ENCODE results near the gene ACTBL2. TPM values are rescaled to one million over a fixed set of nuclear protein-coding genes. Genes with fewer than 3 reads are reported as not detected.
"Not testable (repeated sequence)": the region's sequence is repeated elsewhere in the genome, so short reads cannot be mapped to it uniquely, and the experiment has no call there.

The ACTBL2 gene
- total and polyA plus RNA-seq, 12 donors = not detected

- Histone ChIP-seq H3K36me3 (replicated peaks in 1 of 2) (no peaks in the 10 kb centered on the region), H3K27ac (no peak overlapping the region), H3K4me1 (replicated peaks in 1 of 2) (no peaks in the 10 kb centered on the region), H3K9me3 (replicated peaks in 1 of 3) (no peaks in the 10 kb centered on the region), H3K4me3 (no peak overlapping the region), H3K27me3 (no peaks in the 10 kb centered on the region)
- DNase-seq = no peak
- WGBS, 4 donors = 39 to 50% (median 47%) methylated on average over 3 of the region's 3 CpGs
- TF ChIP-seq CTCF (IDR thresholded peaks at IDR 0.05) (no peak), POLR2A (IDR thresholded peaks at IDR 0.05) (no peak)
- intact Hi-C loops (cut with DNase I) = no loop called here
Measured at GRCh38 chr5:57466544-57466943, 16.1 kb downstream of the ACTBL2 start.

DNA sequence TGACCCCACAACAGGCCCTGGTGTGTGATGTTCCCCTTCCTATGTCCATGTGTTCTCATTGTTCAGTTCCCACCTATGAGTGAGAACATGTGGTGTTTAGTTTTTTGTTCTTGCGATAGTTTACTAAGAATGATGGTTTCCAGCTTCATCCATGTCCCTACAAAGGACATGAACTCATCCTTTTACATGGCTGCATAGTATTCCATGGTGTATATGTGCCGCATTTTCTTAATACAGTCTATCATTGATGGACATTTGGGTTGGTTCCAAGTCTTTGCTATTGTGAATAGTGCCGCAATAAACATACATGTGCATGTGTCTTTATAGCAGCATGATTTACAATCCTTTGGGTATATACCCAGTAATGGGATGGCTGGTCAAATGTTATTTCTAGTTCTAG, 22.6 kb downstream of the ACTBL2 start:
- H3K9me3 ChIP-seq (replicated peaks in 1 of 3); H3K4me1 ChIP-seq (replicated peaks in 1 of 2); DNase-seq; H3K36me3 ChIP-seq (replicated peaks in 1 of 2); H3K4me3 ChIP-seq; intact Hi-C loops (cut with DNase I); H3K27me3 ChIP-seq; H3K27ac ChIP-seq: not testable (repeated sequence)
- 82 to 97% (median 88%) methylated on average over 3 of the region's 3 CpGs for whole genome bisulfite sequencing, 4 donors

- DNase-seq = no peak
- no peaks in the 10 kb centered on the region for H3K9me3 ChIP-seq (replicated peaks in 1 of 3)
- intact Hi-C loops (cut with DNase I) = no loop called here
- TF ChIP-seq CTCF (IDR thresholded peaks at IDR 0.05) = no peak
- TF ChIP-seq POLR2A (IDR thresholded peaks at IDR 0.05) = no peak
- H3K4me1 ChIP-seq (replicated peaks in 1 of 2) = no peaks in the 10 kb centered on the region
- no peaks in the 10 kb centered on the region for H3K36me3 ChIP-seq (replicated peaks in 1 of 2)
- H3K4me3 ChIP-seq = no peak overlapping the region
- H3K27ac ChIP-seq = no peak overlapping the region
- H3K27me3 ChIP-seq = no peaks in the 10 kb centered on the region
Measured at GRCh38 chr5:57458443-57458842, 24.2 kb downstream of the ACTBL2 start.

DNA sequence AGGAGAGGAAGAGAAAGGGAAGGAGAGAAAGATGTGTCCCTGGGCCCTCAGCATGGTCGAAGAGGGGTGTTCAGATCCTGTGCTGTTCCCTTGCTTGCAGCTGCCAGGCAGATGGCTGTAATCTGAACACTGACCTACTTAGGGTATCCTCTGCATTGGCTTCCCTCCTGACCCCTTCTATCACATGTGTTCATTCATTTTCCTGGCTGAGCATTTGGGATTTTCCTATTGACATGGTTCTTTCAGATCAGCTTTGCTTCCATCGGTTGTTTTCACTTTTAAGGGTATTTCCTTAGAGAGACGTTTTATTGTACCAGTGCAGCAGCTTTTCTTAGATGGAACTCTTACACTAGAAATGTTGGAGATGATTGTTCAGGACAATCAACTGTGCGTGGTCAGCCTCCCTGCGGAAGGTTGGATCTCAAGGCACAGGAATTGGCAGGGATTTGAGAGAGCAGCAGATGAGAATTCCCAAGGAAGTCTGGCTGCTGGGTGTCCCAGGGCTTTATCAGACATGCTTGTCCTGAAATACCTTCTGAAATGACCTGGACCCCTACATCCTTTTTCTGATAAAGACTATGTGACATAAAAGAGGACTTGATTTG, 26.0 kb downstream of the ACTBL2 start:
- no peaks in the 10 kb centered on the region for H3K36me3 ChIP-seq (replicated peaks in 1 of 2)
- no peaks in the 10 kb centered on the region for H3K27me3 ChIP-seq
- no peak for TF ChIP-seq POLR2A (IDR thresholded peaks at IDR 0.05)
- TF ChIP-seq CTCF (IDR thresholded peaks at IDR 0.05) = no peak
- no peaks in the 10 kb centered on the region for H3K9me3 ChIP-seq (replicated peaks in 1 of 3)
- H3K27ac ChIP-seq = peak overlapping the region in 1 of 5 donors; percentile 44
- WGBS, 4 donors = 43 to 71% (median 63%) methylated on average over 5 of the region's 5 CpGs
- H3K4me1 ChIP-seq (replicated peaks in 1 of 2) = peaks cover 0 to 10% of the 10 kb centered on the region in 2 donors
- DNase-seq = no peak
- H3K4me3 ChIP-seq = no peak overlapping the region
- intact Hi-C loops (cut with DNase I) = no loop called here
